H1 (cell line): Measurements from ENCODE around the gene IL10RA. TPM values are rescaled to one million over a fixed set of nuclear protein-coding genes. Genes with fewer than 3 reads are reported as not detected.

ENCODE experiments used
- CTCF ChIA-PET: fragments of 300-600 bp; sonication (Branson Sonifier 250); formaldehyde crosslinking; loops from one replicate; lab custom pipeline; 2021; ENCODE audit not compliant: partially characterized antibody; lab: Charles Lee
- POLR2A ChIA-PET: fragments of 300-600 bp; sonication (Branson Sonifier 250); formaldehyde crosslinking; loops from one replicate; lab custom pipeline; 2021; ENCODE audit warnings: inconsistent platforms; ENCODE audit not compliant: partially characterized antibody; lab: Charles Lee
- DNase-seq, 2 experiments: peaks; one replicate each; pipeline versions ENCODE4 v3.0.0 to v3.0.0-alpha.2; 2010 to 2022; ENCODE audit warnings: low spot score in 2 of 2, low read depth in 1 of 2, mixed read lengths in 1 of 2
- FAIRE-seq: peaks from 2 replicates; lab custom pipeline; 2011; peaks lifted over from hg19 to GRCh38; lab: Jason Lieb, UNC
- H2AFZ ChIP-seq: 2 replicates; pipeline ENCODE4 v1.8.1; 2012; ENCODE audit warnings: low read length, inconsistent platforms
- H2AK5ac ChIP-seq: 2 replicates; pipeline ENCODE4 v1.6.1; 2013; ENCODE audit warnings: low read depth, low read length
- H2BK120ac ChIP-seq: replicated peaks from 2 replicates; pipeline ENCODE3; 2013; ENCODE audit warnings: low read depth, low read length, inconsistent platforms
- H2BK12ac ChIP-seq: 2 replicates; pipeline ENCODE4 v1.6.1; 2013; ENCODE audit warnings: low read depth, low read length
- H2BK15ac ChIP-seq: 2 replicates; pipeline ENCODE4 v1.6.1; 2013; ENCODE audit warnings: low read length
- H2BK20ac ChIP-seq: 2 replicates; pipeline ENCODE4 v1.6.1; 2013; ENCODE audit warnings: low read length
- H2BK5ac ChIP-seq: 2 replicates; pipeline ENCODE4 v1.6.1; 2013; ENCODE audit warnings: low read depth, low read length
- H3K14ac ChIP-seq: 2 replicates; pipeline ENCODE4 v1.6.1; 2013; ENCODE audit warnings: inconsistent platforms; ENCODE audit not compliant: insufficient read length
- H3K18ac ChIP-seq: 2 replicates; pipeline ENCODE4 v1.6.1; 2013; ENCODE audit warnings: low read length; ENCODE audit errors: extremely low read depth
- H3K23ac ChIP-seq: 2 replicates; pipeline ENCODE4 v1.6.1; 2013; ENCODE audit warnings: inconsistent platforms; ENCODE audit not compliant: insufficient read length
- H3K23me2 ChIP-seq: 2 replicates; pipeline ENCODE4 v1.6.1; 2013; ENCODE audit warnings: low read depth, low read length
- H3K27ac ChIP-seq: 2 replicates; pipeline ENCODE4 v1.6.1; 2011; ENCODE audit warnings: low read depth, low read length, inconsistent platforms
- H3K27me3 ChIP-seq, 4 experiments: replicated peaks in 1 of 4; 1 replicate in 1 of 4; 2 replicates in 3 of 4; pipeline versions ENCODE4 v1.6.1 to v1.8.1; 2011 to 2013; ENCODE audit warnings: low read length in 3 of 4, mild to moderate bottlenecking in 3 of 4, inconsistent platforms in 2 of 4, mixed read lengths in 2 of 4, moderate library complexity in 1 of 4; ENCODE audit not compliant: control insufficient read depth in 3 of 4, insufficient read depth in 3 of 4; ENCODE audit errors: extremely low read depth in 1 of 4
- H3K36me3 ChIP-seq, 4 experiments: 2 replicates each; pipeline versions ENCODE4 v1.6.1 to v1.8.1; 2011 to 2013; ENCODE audit warnings: mild to moderate bottlenecking in 4 of 4, low read length in 3 of 4, moderate library complexity in 2 of 4, control low read depth in 1 of 4, inconsistent platforms in 1 of 4; ENCODE audit not compliant: insufficient read depth in 4 of 4, control insufficient read depth in 2 of 4
- H3K4ac ChIP-seq: replicated peaks from 2 replicates; pipeline ENCODE3; 2013; ENCODE audit warnings: low read length, low read depth, mixed read lengths, inconsistent platforms; ENCODE audit not compliant: insufficient read length
- H3K4me1 ChIP-seq, 4 experiments: replicated peaks in 1 of 4; 1 replicate in 1 of 4; 2 replicates in 3 of 4; pipeline versions ENCODE4 v1.6.1 to v1.8.1; 2011 to 2013; ENCODE audit warnings: low read length in 3 of 4, inconsistent platforms in 2 of 4, mixed read lengths in 1 of 4; ENCODE audit not compliant: insufficient read depth in 4 of 4, control insufficient read depth in 3 of 4
- H3K4me2 ChIP-seq, 2 experiments: 2 replicates each; pipeline versions ENCODE4 v1.6.1 to v1.8.1; 2011 to 2013; ENCODE audit warnings: low read depth in 2 of 2, low read length in 2 of 2, control low read depth in 1 of 2, inconsistent platforms in 1 of 2, mild to moderate bottlenecking in 1 of 2; ENCODE audit not compliant: insufficient read depth in 1 of 2
- H3K4me3 ChIP-seq, 4 experiments: fragments of 200-600, 300-600 bp in 1 of 4; sonication (generic), shearing (Covaris generic), sonication (Bioruptor Twin) in 1 of 4; 2 replicates each; pipeline versions ENCODE4 v1.5.1 to v1.8.1; 2011 to 2016; ENCODE audit warnings: low read length in 4 of 4, low read depth in 3 of 4, control low read depth in 2 of 4, inconsistent platforms in 2 of 4, mild to moderate bottlenecking in 2 of 4, mixed read lengths in 1 of 4, moderate library complexity in 1 of 4; ENCODE audit not compliant: insufficient read depth in 2 of 4; ENCODE audit errors: extremely low read depth in 1 of 4
- H3K56ac ChIP-seq: replicated peaks from 2 replicates; pipeline ENCODE3; 2013; ENCODE audit warnings: low read depth, mild to moderate bottlenecking, mixed read lengths, low read length, inconsistent platforms; ENCODE audit not compliant: insufficient read length
- H3K79me1 ChIP-seq: 2 replicates; pipeline ENCODE4 v1.6.1; 2013; ENCODE audit warnings: low read depth, low read length, control low read depth
- H3K79me2 ChIP-seq, 2 experiments: 2 replicates each; pipeline versions ENCODE4 v1.6.1 to v1.8.1; 2012 to 2013; ENCODE audit warnings: low read length in 2 of 2, mild to moderate bottlenecking in 2 of 2, inconsistent platforms in 1 of 2; ENCODE audit not compliant: insufficient read depth in 2 of 2, control insufficient read depth in 1 of 2
- H3K9ac ChIP-seq, 4 experiments: replicated peaks in 1 of 4; 1 replicate in 1 of 4; 2 replicates in 3 of 4; pipeline versions ENCODE4 v1.6.1 to v1.8.1; 2011 to 2013; ENCODE audit warnings: low read depth in 3 of 4, low read length in 3 of 4, control low read depth in 2 of 4, mild to moderate bottlenecking in 2 of 4, moderate library complexity in 2 of 4, inconsistent platforms in 1 of 4; ENCODE audit errors: extremely low read depth in 1 of 4
- H3K9me3 ChIP-seq, 2 experiments: 2 replicates each; pipeline versions ENCODE4 v1.6.1 to v1.8.1; 2012 to 2013; ENCODE audit warnings: mild to moderate bottlenecking in 2 of 2, moderate library complexity in 2 of 2, control low read depth in 1 of 2, inconsistent platforms in 1 of 2, low read depth in 1 of 2, low read length in 1 of 2, mixed read lengths in 1 of 2; ENCODE audit not compliant: insufficient read depth in 2 of 2
- H4K20me1 ChIP-seq, 2 experiments: replicated peaks in 1 of 2; 2 replicates each; pipeline versions ENCODE3 to v1.8.1; 2011 to 2013; ENCODE audit warnings: inconsistent platforms in 2 of 2, low read length in 2 of 2, mild to moderate bottlenecking in 1 of 2; ENCODE audit not compliant: insufficient read depth in 2 of 2, control insufficient read depth in 1 of 2
- H4K5ac ChIP-seq: 2 replicates; pipeline ENCODE4 v1.6.1; 2013; ENCODE audit warnings: low read length, low read depth, mixed read lengths, inconsistent platforms; ENCODE audit not compliant: insufficient read length
- H4K8ac ChIP-seq: 2 replicates; pipeline ENCODE4 v1.8.0; 2013; ENCODE audit warnings: mild to moderate bottlenecking, moderate library complexity, low read length, inconsistent platforms; ENCODE audit not compliant: insufficient read depth; ENCODE audit errors: extremely low read depth
- H4K91ac ChIP-seq: replicated peaks from 2 replicates; pipeline ENCODE3; 2013; ENCODE audit warnings: low read length, mixed read lengths, inconsistent platforms; ENCODE audit not compliant: insufficient read length
- CTCF ChIP-seq, 3 experiments: IDR thresholded peaks; 1 replicate in 2 of 3; 2 replicates in 1 of 3; pipeline versions ENCODE4 v1.5.1 to v1.6.1; 2011; ENCODE audit warnings: low read length in 3 of 3, mild to moderate bottlenecking in 3 of 3, inconsistent platforms in 2 of 3, low read depth in 1 of 3, moderate library complexity in 1 of 3; ENCODE audit not compliant: insufficient read depth in 1 of 3; ENCODE audit errors: control extremely low read depth in 1 of 3
- E2F6 ChIP-seq: IDR thresholded peaks from 2 replicates; pipeline ENCODE4 v1.6.1; 2012; ENCODE audit warnings: inconsistent platforms
- GABPA ChIP-seq: IDR thresholded peaks from 2 replicates; pipeline ENCODE4 v1.6.1; 2011; ENCODE audit warnings: mild to moderate bottlenecking, low read length, moderate library complexity, borderline replicate concordance; ENCODE audit not compliant: insufficient read depth
- KDM5A ChIP-seq: fragments of 200-600 bp; IDR thresholded peaks from 2 replicates; pipeline ENCODE4 v1.7.1; 2012; ENCODE audit warnings: mild to moderate bottlenecking, low read length, inconsistent platforms, mixed read lengths
- SP2 ChIP-seq: IDR thresholded peaks from 2 replicates; pipeline ENCODE4 v1.6.1; 2012; ENCODE audit warnings: mild to moderate bottlenecking, low read length, inconsistent platforms
- YY1 ChIP-seq: IDR thresholded peaks from 2 replicates; pipeline ENCODE4 v1.6.1; 2011; ENCODE audit warnings: low read depth, mild to moderate bottlenecking, low read length
- WGBS, 2 experiments: shearing (Covaris generic) in 1 of 2; methylation state at CpG; one replicate each; pipeline versions ENCODE4 v1.1.6 to v1.1.7; 2013 to 2015; ENCODE audit warnings: low lambda C conversion rate in 2 of 2, mixed read lengths in 2 of 2, inconsistent platforms in 1 of 2, low coverage in 1 of 2, missing lambda C conversion rate in 1 of 2; ENCODE audit not compliant: insufficient replicate concordance in 2 of 2, insufficient coverage in 1 of 2, insufficient read length in 1 of 2; ENCODE audit errors: extremely low coverage in 1 of 2, missing lambda C conversion rate in 1 of 2; 5-methylcytosine and 5-hydroxymethylcytosine counted together
- polyA plus RNA-seq, 7 experiments: library from polyadenylated mRNA; depleted of rRNA in 3 of 7; stranded (reverse) in 5 of 7; unstranded in 2 of 7; fragments of >200 nt in 5 of 7; fragments of 200-250 nt in 2 of 7; gene quantifications; 1 replicate in 5 of 7; 2 replicates in 1 of 7; 4 replicates in 1 of 7; pipeline versions ENCODE4 v1.2.1 to v1.2.3, GENCODE V29; 2011 to 2013; ENCODE audit warnings: missing spikeins in 2 of 7, mixed read lengths in 2 of 7
- total RNA-seq: library from RNA; stranded (reverse); fragmentation: NEBNext Ultra II Directional; extraction: Animal tissue kit (Norgen Biotek cat#: 25700); gene quantifications from 2 replicates; pipeline ENCODE4 v1.2.1, GENCODE V29; 2021

IL10RA gene
- total and polyA plus RNA-seq, 2 of the 8 experiments (the other 6 are each of a cell fraction or from before 2014, with no cell fraction given), result 0.05 to 0.11 TPM

- CTCF ChIA-PET, result interaction anchor here (0.5 to 0.9 kb wide), 2 partner anchors 75 to 197 kb away, joined by 3 to 4 read pairs; no protein-coding TSS in a partner anchor
- H4K20me1 ChIP-seq, result no peaks in the 10 kb centered on the region
- WGBS, 2 experiments, result 66% methylated on average over 2 of the region's 2 CpGs; no CpG with 5 or more reads in 1 of the 2 experiments
Measured at GRCh38 chr11:118018401-118018800, 32.2 kb downstream of the IL10RA start.

More at GRCh38 chr11:118018401-118018800, 32.2 kb downstream of the IL10RA start:
- Histone ChIP-seq H2AK5ac (no peak overlapping the region), H3K23ac (no peak overlapping the region), H2BK120ac (no peak overlapping the region), H2BK12ac (no peak overlapping the region), H3K18ac (no peak overlapping the region), H3K79me2 (no peaks in the 10 kb centered on the region), H3K27me3 (peaks cover 0 to 2% (median 0%) of the 10 kb centered on the region in 4 experiments; a peak in 1 of 7 replicates), H2BK5ac (no peak overlapping the region), H3K27ac (no peak overlapping the region), H3K4me2 (no peak overlapping the region), H4K91ac (no peak overlapping the region), H3K9me3 (no peaks in the 10 kb centered on the region; a peak in 2 of 4 replicates), H2BK20ac (no peak overlapping the region), H3K36me3 (no peaks in the 10 kb centered on the region), H3K4me1 (no peaks in the 10 kb centered on the region), H3K9ac (no peak overlapping the region), H4K5ac (no peak overlapping the region), H3K23me2 (no peaks in the 10 kb centered on the region; the same call in 1 of the 2 replicates), H4K8ac (no peak overlapping the region), H3K14ac (no peak overlapping the region), H3K4ac (no peak overlapping the region), H2BK15ac (no peak overlapping the region), H3K79me1 (no peaks in the 10 kb centered on the region), H3K4me3 (no peak overlapping the region), H3K56ac (no peak overlapping the region), H2AFZ (no peak overlapping the region)
- TF ChIP-seq YY1, result no peak
- TF ChIP-seq E2F6, result no peak
- no peak for TF ChIP-seq SP2
- no peak for TF ChIP-seq KDM5A
- TF ChIP-seq CTCF (IDR thresholded peaks at IDR 0.05; ENCODE audit: control extremely low read depth in 1 of 3, insufficient read depth in 1 of 3, low read depth in 1 of 3, low read length in 3 of 3), result no peak
- no peak for TF ChIP-seq GABPA
- POLR2A ChIA-PET, result no interaction called here
- FAIRE-seq (no peak), DNase-seq (no peak)
